WERI-Rb-1 (cell line): ENCODE measurements around the gene SOCS7.

Source experiments
- DNase-seq: peaks from one replicate; pipeline ENCODE4 v3.0.0-alpha.2; 2020
- H3K27ac ChIP-seq: fragments of 250-450 bp; sonication (Bioruptor Pico); 2 replicates; pipeline ENCODE4 v1.5.1; 2020; ENCODE audit warnings: mild to moderate bottlenecking, moderate library complexity
- H3K27me3 ChIP-seq: fragments of 250-450 bp; sonication (Bioruptor Pico); 2 replicates; pipeline ENCODE4 v1.5.1; 2021; ENCODE audit warnings: mild to moderate bottlenecking, low read depth, moderate library complexity; ENCODE audit not compliant: insufficient read depth, severe bottlenecking
- H3K36me3 ChIP-seq: fragments of 250-450 bp; sonication (Bioruptor Pico); 2 replicates; pipeline ENCODE4 v1.5.1; 2020; ENCODE audit warnings: mild to moderate bottlenecking, moderate library complexity
- H3K4me3 ChIP-seq: 2 replicates; pipeline ENCODE4 v1.5.1; 2011; ENCODE audit warnings: low read depth, mild to moderate bottlenecking, control low read depth, low read length
- H3K9me3 ChIP-seq: fragments of 250-450 bp; sonication (Bioruptor Pico); 2 replicates; pipeline ENCODE4 v1.5.1; 2021; ENCODE audit warnings: mild to moderate bottlenecking, moderate library complexity; ENCODE audit not compliant: severe bottlenecking
- CTCF ChIP-seq: IDR thresholded peaks from 2 replicates; pipeline ENCODE4 v1.5.1; 2011; ENCODE audit warnings: low read depth, mild to moderate bottlenecking, control low read depth, inconsistent platforms, low read length

SOCS7 gene

GRCh38 chr17:38416840-38417209, 65.2 kb downstream of the SOCS7 start:
- TF ChIP-seq CTCF, result no peak
- Histone ChIP-seq H3K36me3 (no peaks in the 10 kb centered on the region), H3K4me3 (no peak overlapping the region), H3K27ac (peak overlapping the region; percentile 97), H3K27me3 (no peaks in the 10 kb centered on the region), H3K9me3 (no peaks in the 10 kb centered on the region)
- DNase-seq, result no peak

GRCh38 chr17:38417210-38417951, 65.7 kb downstream of the SOCS7 start:
- no peak overlapping the region for H3K4me3 ChIP-seq
- no peak overlapping the region; the same call in 1 of the 2 replicates for H3K27ac ChIP-seq
- no peak for DNase-seq
- no peaks in the 10 kb centered on the region for H3K36me3 ChIP-seq
- no peaks in the 10 kb centered on the region for H3K27me3 ChIP-seq
- TF ChIP-seq CTCF, result no peak
- H3K9me3 ChIP-seq, result no peaks in the 10 kb centered on the region

- H3K27me3 ChIP-seq, result no peaks in the 10 kb centered on the region
- H3K9me3 ChIP-seq, result no peaks in the 10 kb centered on the region
- H3K4me3 ChIP-seq, result peak overlapping the region; percentile 55
- H3K27ac ChIP-seq, result no peak overlapping the region
- DNase-seq, result no peak
- no peaks in the 10 kb centered on the region for H3K36me3 ChIP-seq
- no peak for TF ChIP-seq CTCF
These were observed 66.5 kb downstream of the SOCS7 start for GRCh38 chr17:38418062-38418692.

- DNase-seq, result peak; percentile 70
- no peaks in the 10 kb centered on the region for H3K27me3 ChIP-seq
- TF ChIP-seq CTCF, result no peak
- peak overlapping the region; percentile 55 for H3K4me3 ChIP-seq
- H3K9me3 ChIP-seq, result no peaks in the 10 kb centered on the region
- H3K27ac ChIP-seq, result 0 out of 2 replicates have a peak overlapping the region, but pooled peaks have one; percentile 42
- H3K36me3 ChIP-seq, result no peaks in the 10 kb centered on the region
These were observed 67.3 kb downstream of the SOCS7 start for GRCh38 chr17:38418693-38419507.

- Histone ChIP-seq H3K36me3 (no peaks in the 10 kb centered on the region), H3K27me3 (no peaks in the 10 kb centered on the region), H3K9me3 (no peaks in the 10 kb centered on the region), H3K27ac (no peak overlapping the region), H3K4me3 (peak overlapping the region; percentile 31)
- no peak for TF ChIP-seq CTCF
- DNase-seq, result no peak
These were observed 67.9 kb downstream of the SOCS7 start for GRCh38 chr17:38419508-38419981.
